Measurements from ENCODE around the gene IST1. TPM values are rescaled to one million over a fixed set of nuclear protein-coding genes. Genes with fewer than 3 reads are reported as not detected.

The IST1 gene
- total and polyA plus RNA-seq, 10 of the 15 experiments (the other 5 are each of a cell fraction or from before 2014, with no cell fraction given): 97.3 to 293 (median 138) TPM

DNA sequence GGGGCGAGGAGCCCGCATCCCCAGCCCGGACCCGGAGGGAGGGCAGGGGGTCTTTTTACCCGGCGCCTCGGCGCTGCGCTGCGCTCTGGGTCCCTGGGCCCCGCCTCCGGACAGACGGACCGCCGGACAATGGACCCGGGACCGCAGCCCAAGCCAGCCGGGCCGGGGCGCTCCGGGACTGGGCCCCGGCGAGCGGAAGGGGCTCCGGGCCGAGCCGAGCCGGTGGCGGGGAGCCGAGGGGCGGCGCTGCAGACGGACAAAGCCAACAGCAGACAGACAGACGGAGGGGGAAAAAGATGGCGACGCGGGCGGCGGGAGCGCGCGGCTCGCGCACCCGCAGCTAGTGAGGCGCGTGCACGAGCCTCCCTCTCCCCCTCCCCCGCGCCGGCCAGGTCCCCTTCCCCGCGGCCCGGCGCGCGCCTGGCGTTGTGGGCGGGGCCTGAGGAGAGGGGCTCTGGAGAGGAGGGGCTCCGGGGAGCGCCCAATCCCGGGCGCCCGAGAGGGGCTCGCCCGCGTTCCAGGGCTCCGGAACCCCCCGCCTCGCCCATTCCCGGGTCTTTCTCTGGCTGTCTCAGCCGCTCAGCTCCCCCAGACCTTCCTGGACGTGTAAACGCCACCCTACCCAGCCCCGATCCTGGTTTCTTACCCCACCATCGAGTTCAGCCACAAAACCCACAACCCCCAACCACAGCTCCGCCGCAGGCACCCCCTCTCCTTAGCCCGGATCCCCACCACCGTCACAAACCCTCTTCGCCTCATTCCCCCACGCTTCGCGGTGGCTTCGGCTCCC lies 11.3 kb upstream of the IST1 start, which contains the start of gene ZNF821 (continued):
- TF ChIP-seq FOXK2 (IDR thresholded peaks at IDR 0.05) (no peak), TAF1 (IDR thresholded peaks at IDR 0.05; ENCODE audit: borderline replicate concordance, low read depth, low read length) (no peak), IKZF1 (conservative IDR thresholded peaks at IDR 0.05) (peak; percentile 65; the same call in 1 of the 2 replicates), RAD21 (IDR thresholded peaks at IDR 0.05; ENCODE audit: insufficient read depth, low read depth, low read length) (no peak), NRF1 (conservative IDR thresholded peaks at IDR 0.05; ENCODE audit: low read depth, low read length) (no peak), RUNX3 (IDR thresholded peaks at IDR 0.05; ENCODE audit: low read length) (peak; percentile 89), POLR2A (IDR thresholded peaks at IDR 0.05; ENCODE audit: low read depth, low read length) (0 out of 2 replicates have a peak, but pooled peaks have one; percentile 30), ZNF217 (IDR thresholded peaks at IDR 0.05) (0 out of 2 replicates have a peak, but pooled peaks have one; percentile 64), EP300 (IDR thresholded peaks at IDR 0.05; ENCODE audit: borderline replicate concordance in 1 of 2, control insufficient read depth in 1 of 2, low read depth in 2 of 2, low read length in 2 of 2) (no peak), SRF (IDR thresholded peaks at IDR 0.05; ENCODE audit: low read depth in 2 of 2, low read length in 2 of 2) (no peak), MXI1 (IDR thresholded peaks at IDR 0.05; ENCODE audit: low read depth, low read length) (no peak), ZNF24 (IDR thresholded peaks at IDR 0.05) (0 out of 2 replicates have a peak, but pooled peaks have one; percentile 29), YY1 (IDR thresholded peaks at IDR 0.05; ENCODE audit: low read depth, low read length) (peak; percentile 94), EGR1 (IDR thresholded peaks at IDR 0.05; ENCODE audit: borderline replicate concordance in 1 of 2, low read depth in 2 of 2, low read length in 2 of 2) (peak in 1 of 2 experiments; percentile 53; a peak in 1 of 3 replicates), CHD4 (IDR thresholded peaks at IDR 0.05) (no peak), CBFB (IDR thresholded peaks at IDR 0.05; ENCODE audit: low read depth) (peak; percentile 67), NR2F1 (conservative IDR thresholded peaks at IDR 0.05) (no peak; the same call in 1 of the 2 replicates), RB1 (IDR thresholded peaks at IDR 0.05; ENCODE audit: borderline replicate concordance) (peak; percentile 39; the same call in 1 of the 2 replicates), CHD1 (IDR thresholded peaks at IDR 0.05; ENCODE audit: low read depth, low read length) (no peak)
- TF ChIP-seq, protein P1, sequence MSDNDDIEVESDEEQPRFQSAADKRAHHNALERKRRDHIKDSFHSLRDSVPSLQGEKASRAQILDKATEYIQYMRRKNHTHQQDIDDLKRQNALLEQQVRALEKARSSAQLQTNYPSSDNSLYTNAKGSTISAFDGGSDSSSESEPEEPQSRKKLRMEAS (IDR thresholded peaks at IDR 0.05; ENCODE audit: low read depth, low read length): peak; percentile 42; the same call in 1 of the 2 replicates
- TF ChIP-seq, protein P2, sequence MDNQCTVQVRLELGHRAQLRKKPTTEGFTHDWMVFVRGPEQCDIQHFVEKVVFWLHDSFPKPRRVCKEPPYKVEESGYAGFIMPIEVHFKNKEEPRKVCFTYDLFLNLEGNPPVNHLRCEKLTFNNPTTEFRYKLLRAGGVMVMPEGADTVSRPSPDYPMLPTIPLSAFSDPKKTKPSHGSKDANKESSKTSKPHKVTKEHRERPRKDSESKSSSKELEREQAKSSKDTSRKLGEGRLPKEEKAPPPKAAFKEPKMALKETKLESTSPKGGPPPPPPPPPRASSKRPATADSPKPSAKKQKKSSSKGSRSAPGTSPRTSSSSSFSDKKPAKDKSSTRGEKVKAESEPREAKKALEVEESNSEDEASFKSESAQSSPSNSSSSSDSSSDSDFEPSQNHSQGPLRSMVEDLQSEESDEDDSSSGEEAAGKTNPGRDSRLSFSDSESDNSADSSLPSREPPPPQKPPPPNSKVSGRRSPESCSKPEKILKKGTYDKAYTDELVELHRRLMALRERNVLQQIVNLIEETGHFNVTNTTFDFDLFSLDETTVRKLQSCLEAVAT (IDR thresholded peaks at IDR 0.05): peak; percentile 92
- TF ChIP-seq, protein P3, sequence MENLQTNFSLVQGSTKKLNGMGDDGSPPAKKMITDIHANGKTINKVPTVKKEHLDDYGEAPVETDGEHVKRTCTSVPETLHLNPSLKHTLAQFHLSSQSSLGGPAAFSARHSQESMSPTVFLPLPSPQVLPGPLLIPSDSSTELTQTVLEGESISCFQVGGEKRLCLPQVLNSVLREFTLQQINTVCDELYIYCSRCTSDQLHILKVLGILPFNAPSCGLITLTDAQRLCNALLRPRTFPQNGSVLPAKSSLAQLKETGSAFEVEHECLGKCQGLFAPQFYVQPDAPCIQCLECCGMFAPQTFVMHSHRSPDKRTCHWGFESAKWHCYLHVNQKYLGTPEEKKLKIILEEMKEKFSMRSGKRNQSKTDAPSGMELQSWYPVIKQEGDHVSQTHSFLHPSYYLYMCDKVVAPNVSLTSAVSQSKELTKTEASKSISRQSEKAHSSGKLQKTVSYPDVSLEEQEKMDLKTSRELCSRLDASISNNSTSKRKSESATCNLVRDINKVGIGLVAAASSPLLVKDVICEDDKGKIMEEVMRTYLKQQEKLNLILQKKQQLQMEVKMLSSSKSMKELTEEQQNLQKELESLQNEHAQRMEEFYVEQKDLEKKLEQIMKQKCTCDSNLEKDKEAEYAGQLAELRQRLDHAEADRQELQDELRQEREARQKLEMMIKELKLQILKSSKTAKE (IDR thresholded peaks at IDR 0.05; ENCODE audit: low read depth, poor library complexity, severe bottlenecking): no peak
- TF ChIP-seq, protein P4, sequence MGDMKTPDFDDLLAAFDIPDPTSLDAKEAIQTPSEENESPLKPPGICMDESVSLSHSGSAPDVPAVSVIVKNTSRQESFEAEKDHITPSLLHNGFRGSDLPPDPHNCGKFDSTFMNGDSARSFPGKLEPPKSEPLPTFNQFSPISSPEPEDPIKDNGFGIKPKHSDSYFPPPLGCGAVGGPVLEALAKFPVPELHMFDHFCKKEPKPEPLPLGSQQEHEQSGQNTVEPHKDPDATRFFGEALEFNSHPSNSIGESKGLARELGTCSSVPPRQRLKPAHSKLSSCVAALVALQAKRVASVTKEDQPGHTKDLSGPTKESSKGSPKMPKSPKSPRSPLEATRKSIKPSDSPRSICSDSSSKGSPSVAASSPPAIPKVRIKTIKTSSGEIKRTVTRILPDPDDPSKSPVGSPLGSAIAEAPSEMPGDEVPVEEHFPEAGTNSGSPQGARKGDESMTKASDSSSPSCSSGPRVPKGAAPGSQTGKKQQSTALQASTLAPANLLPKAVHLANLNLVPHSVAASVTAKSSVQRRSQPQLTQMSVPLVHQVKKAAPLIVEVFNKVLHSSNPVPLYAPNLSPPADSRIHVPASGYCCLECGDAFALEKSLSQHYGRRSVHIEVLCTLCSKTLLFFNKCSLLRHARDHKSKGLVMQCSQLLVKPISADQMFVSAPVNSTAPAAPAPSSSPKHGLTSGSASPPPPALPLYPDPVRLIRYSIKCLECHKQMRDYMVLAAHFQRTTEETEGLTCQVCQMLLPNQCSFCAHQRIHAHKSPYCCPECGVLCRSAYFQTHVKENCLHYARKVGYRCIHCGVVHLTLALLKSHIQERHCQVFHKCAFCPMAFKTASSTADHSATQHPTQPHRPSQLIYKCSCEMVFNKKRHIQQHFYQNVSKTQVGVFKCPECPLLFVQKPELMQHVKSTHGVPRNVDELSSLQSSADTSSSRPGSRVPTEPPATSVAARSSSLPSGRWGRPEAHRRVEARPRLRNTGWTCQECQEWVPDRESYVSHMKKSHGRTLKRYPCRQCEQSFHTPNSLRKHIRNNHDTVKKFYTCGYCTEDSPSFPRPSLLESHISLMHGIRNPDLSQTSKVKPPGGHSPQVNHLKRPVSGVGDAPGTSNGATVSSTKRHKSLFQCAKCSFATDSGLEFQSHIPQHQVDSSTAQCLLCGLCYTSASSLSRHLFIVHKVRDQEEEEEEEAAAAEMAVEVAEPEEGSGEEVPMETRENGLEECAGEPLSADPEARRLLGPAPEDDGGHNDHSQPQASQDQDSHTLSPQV (IDR thresholded peaks at IDR 0.05): 0 out of 2 replicates have a peak, but pooled peaks have one; percentile 44

Data from GM12878 (cell line).